Mammary epithelial cell (primary cell): ENCODE data around the gene RBBP9.

Experiments
- EZH2 ChIP-seq: IDR thresholded peaks from 2 replicates; pipeline ENCODE4 v1.6.1; 2012; ENCODE audit warnings: low read length, inconsistent platforms, borderline replicate concordance
- TF ChIP-seq, protein P1 (sequence below), 2 donors: IDR thresholded peaks in 1 of 2; conservative IDR thresholded peaks in 1 of 2; 2 replicates each; pipeline ENCODE4 v1.5.1; 2011 to 2012; ENCODE audit warnings: inconsistent platforms in 2 of 2, low read length in 2 of 2, mild to moderate bottlenecking in 2 of 2, control low read depth in 1 of 2, low read depth in 1 of 2; ENCODE audit not compliant: insufficient read depth in 1 of 2; ENCODE audit errors: extremely low read depth in 1 of 2

DNA sequence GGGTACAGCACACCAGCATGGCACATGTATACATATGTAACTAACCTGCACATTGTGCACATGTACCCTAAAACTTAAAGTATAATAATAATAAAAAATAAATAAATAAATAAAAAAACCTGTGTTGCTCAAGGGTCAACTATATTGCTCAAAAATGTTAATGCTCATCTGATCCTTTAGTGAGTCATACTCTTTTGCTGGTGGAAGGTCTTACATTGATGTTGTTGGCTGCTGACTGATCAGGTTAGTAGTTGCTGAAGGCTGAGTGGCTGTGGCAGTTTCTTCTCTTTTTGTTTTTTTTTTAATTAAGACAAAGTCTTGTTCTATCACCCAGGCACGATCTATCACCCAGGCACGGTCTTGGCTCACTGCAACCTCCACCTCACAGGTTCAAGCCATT, 40.6 kb upstream of the RBBP9 start:
- TF ChIP-seq, protein P1, sequence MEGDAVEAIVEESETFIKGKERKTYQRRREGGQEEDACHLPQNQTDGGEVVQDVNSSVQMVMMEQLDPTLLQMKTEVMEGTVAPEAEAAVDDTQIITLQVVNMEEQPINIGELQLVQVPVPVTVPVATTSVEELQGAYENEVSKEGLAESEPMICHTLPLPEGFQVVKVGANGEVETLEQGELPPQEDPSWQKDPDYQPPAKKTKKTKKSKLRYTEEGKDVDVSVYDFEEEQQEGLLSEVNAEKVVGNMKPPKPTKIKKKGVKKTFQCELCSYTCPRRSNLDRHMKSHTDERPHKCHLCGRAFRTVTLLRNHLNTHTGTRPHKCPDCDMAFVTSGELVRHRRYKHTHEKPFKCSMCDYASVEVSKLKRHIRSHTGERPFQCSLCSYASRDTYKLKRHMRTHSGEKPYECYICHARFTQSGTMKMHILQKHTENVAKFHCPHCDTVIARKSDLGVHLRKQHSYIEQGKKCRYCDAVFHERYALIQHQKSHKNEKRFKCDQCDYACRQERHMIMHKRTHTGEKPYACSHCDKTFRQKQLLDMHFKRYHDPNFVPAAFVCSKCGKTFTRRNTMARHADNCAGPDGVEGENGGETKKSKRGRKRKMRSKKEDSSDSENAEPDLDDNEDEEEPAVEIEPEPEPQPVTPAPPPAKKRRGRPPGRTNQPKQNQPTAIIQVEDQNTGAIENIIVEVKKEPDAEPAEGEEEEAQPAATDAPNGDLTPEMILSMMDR (conservative IDR thresholded peaks at IDR 0.05 in 1 of 2, IDR thresholded peaks at IDR 0.05 in 1 of 2; ENCODE audit: extremely low read depth in 1 of 2, insufficient read depth in 1 of 2, low read depth in 1 of 2, low read length in 2 of 2): no peak
- no peak for TF ChIP-seq EZH2
